ENCODE data around the gene CR1.

GRCh38 chr1:207579436-207579799 is 83.5 kb downstream of the CR1 start:
- TF ChIP-seq CTCF (conservative IDR thresholded peaks at IDR 0.05; ENCODE audit: low read depth in 2 of 2) (peak; percentile 71 to 94), EZH2phosphoT487 (IDR thresholded peaks at IDR 0.05; ENCODE audit: unreplicated experiment) (no peak), CREB1 (CRISPR knock-in tag; IDR thresholded peaks at IDR 0.05; ENCODE audit: low read depth) (no peak), POLR2AphosphoS5 (IDR thresholded peaks at IDR 0.05; ENCODE audit: low read depth) (no peak), ZNF462 (CRISPR knock-in tag; IDR thresholded peaks at IDR 0.05) (no peak), ZNF331 (CRISPR knock-in tag; IDR thresholded peaks at IDR 0.05; ENCODE audit: low read depth) (no peak), EZH2 (IDR thresholded peaks at IDR 0.05; ENCODE audit: low read depth, unreplicated experiment) (no peak), JUNB (IDR thresholded peaks at IDR 0.05; ENCODE audit: unreplicated experiment) (no peak), STAT1 (IDR thresholded peaks at IDR 0.05; ENCODE audit: unreplicated experiment) (no peak), REST (IDR thresholded peaks at IDR 0.05; ENCODE audit: unreplicated experiment) (no peak), ETS1 (IDR thresholded peaks at IDR 0.05) (no peak), NANOG (IDR thresholded peaks at IDR 0.05; ENCODE audit: borderline replicate concordance) (no peak), ZNF114 (CRISPR knock-in tag; IDR thresholded peaks at IDR 0.05) (no peak)

Data from GM23338 (cell line).